EL (cell line): ENCODE results near the gene COL17A1.
A peak's percentile ranks its signal among the peaks of the same experiment; 100 is the strongest.

Experiments
- DNase-seq: peaks from one replicate; pipeline ENCODE4 v3.0.0-alpha.2; 2016

COL17A1 gene

DNA sequence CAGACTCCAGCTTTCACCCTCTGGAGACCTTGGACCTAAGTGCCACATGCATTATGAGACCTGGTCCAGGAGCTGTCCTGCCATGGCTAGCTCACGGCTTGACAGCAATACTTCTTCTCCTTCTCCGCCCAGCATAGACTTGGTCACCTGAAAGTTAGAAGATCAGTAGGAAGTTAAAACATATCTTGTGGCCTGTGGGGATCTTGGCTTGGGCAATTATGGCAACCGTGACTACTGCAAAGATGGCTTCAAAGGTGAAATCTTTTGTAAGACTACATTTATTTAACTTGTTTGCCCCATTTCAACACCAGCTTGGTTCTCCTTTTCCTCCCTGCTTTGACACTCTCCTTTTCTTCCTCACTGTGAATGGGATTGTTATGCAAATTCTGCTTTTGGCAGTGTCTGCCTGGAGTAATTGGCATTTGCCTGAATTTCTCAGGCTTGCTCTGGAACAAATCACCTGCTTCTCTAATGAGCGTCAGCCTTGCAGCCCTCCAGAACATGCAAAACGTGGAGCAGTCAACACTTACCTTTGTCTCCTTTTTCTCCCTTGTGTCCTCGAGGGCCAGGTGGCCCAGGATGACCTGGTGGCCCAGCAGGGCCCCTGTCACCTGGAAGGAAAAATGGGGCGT lies 53.4 kb downstream of the COL17A1 start:
- no peak for DNase-seq

DNA sequence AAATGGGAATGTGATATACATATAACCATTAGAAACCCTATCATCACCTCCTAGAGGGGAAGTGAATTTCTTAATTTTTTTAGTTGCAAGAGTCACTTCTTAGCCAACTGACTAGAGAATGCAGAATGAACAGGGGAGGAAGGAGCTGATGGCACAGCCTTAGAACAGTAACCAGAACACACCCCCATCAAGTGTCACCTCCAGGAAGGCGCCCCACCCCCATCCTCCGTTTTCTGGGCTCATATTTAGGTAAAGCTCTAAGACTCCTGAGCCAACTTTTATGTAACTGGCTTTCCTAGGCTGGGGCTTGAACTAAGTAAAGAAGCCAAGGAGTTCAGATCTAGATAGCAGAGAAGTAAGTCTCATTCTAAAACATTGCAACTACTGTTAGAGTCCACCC lies 54.0 kb downstream of the COL17A1 start:
- DNase-seq = no peak

- DNase-seq = no peak
Measured at GRCh38 chr10:104029521-104029860, 56.2 kb downstream of the COL17A1 start.

DNA sequence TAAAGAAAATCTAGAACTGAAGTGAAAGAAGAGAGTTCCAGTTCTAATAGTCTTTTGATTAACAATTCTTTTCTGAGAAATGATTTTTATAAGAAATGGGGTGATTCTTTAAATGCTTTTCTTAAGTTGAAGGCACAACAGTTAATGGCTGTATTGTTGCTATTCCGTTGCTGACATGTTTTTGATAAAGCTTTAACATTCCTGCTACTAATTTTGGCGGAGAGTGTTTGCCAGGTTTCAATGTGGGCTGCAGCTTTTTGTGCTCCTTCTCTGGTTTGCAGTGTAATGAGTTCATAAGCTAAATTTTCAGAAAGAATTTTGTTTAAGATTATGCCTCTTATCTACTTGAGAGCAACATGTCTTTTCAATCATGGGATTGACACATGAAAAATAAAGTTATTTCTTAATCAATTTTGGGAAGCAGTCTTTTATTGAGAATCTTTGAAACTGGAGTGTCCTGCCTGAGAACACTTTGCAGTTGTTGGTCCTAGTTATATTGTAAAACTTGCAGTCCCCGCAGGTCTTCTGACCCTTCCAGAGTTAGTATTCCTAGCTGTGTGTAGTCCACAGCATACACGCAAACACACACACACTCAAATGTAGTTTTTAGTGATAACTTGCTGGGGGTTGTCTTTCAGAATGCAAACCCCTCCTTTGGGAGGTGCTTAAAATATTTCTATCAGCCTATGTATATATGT lies 56.7 kb downstream of the COL17A1 start:
- DNase-seq = no peak

DNA sequence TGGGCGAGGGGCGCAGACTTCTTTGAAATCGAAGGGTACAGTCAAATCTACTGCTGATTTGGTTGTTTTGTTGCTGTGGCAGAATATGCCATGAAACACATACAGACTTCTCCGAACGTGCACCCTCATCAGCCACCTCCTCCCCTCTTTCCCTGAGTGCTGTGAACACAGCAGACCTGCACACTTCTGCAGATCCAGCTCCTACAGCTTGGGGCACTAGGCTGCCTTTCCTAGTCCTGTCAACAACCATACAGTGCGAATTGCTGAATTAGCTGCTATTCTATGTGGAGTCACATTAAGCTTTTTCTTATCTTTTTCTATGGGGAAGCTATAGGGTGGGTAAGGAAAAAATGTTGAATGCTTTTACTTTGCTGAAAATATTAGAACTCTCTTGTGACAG lies 57.5 kb downstream of the COL17A1 start:
- no peak for DNase-seq

DNA sequence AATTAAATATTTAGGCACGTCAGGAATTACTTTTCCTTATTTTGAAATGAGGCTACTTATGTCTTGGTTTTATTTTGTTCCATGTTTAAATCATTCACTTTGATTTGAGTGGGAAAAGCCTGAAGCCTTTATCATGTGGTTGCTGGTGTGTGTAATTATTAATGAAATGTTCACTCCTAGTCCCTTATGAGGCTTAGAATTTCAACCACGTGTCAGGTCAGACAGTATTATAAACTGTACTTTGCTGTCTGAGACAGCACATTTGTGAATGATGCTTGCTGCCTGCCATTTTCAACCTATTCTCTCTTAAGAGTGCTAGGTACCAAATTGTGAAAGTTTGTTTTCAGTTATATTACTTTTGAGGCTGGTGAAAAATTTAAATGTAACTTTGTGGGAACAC lies 58.9 kb downstream of the COL17A1 start:
- no peak for DNase-seq

- DNase-seq = no peak
Measured at GRCh38 chr10:104025524-104025923, 60.2 kb downstream of the COL17A1 start.

GRCh38 chr10:104022026-104022425 lies 63.7 kb downstream of the COL17A1 start:
- DNase-seq = no peak

GRCh38 chr10:104021246-104021645 lies 64.4 kb downstream of the COL17A1 start:
- DNase-seq = no peak

DNA sequence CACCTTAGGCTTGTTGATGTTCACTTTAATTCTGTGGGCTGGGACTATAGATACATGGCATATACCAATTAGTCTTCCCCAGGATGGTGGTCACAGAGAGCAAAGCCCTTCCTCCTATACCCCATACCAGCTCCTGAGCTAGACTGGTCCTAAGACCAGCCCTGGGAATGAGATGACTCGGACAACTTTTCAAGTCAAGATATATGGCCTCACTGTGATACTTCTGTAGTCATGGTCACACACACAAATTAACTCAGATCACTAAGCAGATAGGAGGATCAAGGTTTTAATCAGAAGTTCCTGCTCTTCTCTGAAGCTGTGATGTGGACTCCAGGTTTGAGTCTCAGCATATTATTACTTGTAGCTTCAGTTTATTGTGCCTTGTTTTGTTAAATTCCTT lies 65.7 kb downstream of the COL17A1 start:
- DNase-seq = no peak

GRCh38 chr10:104018471-104018870 lies 67.2 kb downstream of the COL17A1 start:
- no peak for DNase-seq

GRCh38 chr10:104016661-104017060 lies 69.0 kb downstream of the COL17A1 start:
- no peak for DNase-seq

GRCh38 chr10:104014176-104014575 lies 71.5 kb downstream of the COL17A1 start:
- DNase-seq = no peak

- no peak for DNase-seq
Measured at GRCh38 chr10:104013489-104013888, 72.2 kb downstream of the COL17A1 start.

- DNase-seq = no peak
Measured at GRCh38 chr10:104011904-104012303, 73.8 kb downstream of the COL17A1 start.

- no peak for DNase-seq
Measured at GRCh38 chr10:104005172-104005863, 80.4 kb downstream of the COL17A1 start.

GRCh38 chr10:104002911-104003310 lies 82.8 kb downstream of the COL17A1 start:
- DNase-seq = no peak

DNA sequence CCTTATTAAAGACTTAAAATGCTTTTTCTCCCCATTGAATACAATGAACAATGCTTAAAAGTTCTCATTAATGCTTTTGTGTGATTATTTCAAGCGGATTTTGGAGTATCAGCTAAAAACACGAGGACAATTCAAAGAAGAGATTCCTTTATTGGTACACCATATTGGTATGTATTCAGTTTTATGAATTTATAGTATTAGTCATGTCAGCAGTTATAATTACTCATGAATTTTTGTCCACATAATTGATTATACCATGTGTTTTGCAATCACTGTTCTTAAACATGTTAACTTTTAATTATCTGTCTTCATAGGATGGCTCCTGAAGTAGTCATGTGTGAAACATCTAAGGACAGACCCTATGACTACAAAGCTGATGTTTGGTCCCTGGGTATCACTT lies 86.9 kb downstream of the COL17A1 start:
- DNase-seq = no peak

GRCh38 chr10:103995134-103995533 lies 90.5 kb downstream of the COL17A1 start:
- DNase-seq = no peak

DNA sequence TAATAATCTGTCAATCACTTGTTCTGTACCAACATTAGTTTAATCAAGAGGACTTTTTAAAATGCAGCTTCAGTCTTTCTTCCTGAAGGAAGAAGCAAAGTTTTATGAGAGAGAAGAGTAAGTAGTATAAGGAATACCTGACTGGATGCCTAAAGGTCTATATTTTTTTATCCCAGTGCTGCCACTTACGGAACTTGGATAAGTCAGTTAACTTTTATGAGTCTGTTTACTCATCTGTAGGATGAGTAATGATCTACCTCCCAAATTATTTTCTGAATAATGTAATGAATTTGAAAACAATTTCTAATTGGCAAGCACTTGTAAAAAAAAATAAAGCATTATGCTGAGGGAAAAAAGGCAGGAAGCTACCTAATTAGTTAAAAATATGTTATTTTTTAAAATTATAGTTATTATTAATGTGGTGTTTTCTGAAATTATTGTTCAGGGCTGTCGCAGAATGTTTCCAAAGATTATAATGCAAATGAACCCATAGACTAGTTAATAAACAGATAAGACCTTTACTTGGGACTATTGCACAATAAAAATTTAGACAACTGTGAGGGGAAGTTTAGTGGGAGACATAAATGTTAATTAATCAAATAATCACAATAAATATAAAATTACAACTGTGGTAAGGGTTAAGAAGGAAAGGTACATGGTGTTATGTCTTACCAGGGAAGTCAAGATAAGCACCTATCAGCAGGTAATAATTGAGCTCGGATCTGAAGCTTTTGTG lies 94.1 kb downstream of the COL17A1 start:
- DNase-seq = peak; percentile 15

- DNase-seq = no peak
Measured at GRCh38 chr10:103990531-103990930, 95.1 kb downstream of the COL17A1 start.

GRCh38 chr10:103990121-103990520 lies 95.6 kb downstream of the COL17A1 start:
- DNase-seq = peak; percentile 17

- DNase-seq = no peak
Measured at GRCh38 chr10:103986360-103986759, 99.3 kb downstream of the COL17A1 start.

GRCh38 chr10:103985726-103986125 lies 100.0 kb downstream of the COL17A1 start:
- peak; percentile 26 for DNase-seq
